ENCODE measurements around the gene NTRK3.

DNA sequence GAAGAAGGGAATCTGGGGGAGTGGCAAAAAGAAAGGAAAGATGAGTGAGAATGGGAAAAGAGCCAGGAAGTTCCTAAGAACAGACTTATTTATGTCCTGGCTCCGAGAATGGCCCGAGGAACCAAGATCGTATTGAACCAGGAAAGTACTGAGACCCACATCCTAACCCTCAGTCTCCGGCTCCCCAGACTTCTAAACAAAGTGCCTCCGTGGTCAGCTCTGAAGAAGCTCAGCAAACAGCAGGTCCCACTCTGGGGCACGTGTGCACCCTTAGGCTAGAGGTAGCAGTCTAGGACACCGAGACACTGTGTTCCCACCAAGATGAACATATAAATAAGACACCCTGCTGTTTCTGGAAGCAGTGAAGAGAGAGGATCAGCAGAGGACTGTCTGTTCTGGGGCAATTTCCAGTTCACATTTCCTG, 307.4 kb downstream of the NTRK3 start:
- TF ChIP-seq EZH2 (IDR thresholded peaks at IDR 0.05; ENCODE audit: borderline replicate concordance, low read depth, low read length, severe bottlenecking): no peak
- TF ChIP-seq, protein P1, sequence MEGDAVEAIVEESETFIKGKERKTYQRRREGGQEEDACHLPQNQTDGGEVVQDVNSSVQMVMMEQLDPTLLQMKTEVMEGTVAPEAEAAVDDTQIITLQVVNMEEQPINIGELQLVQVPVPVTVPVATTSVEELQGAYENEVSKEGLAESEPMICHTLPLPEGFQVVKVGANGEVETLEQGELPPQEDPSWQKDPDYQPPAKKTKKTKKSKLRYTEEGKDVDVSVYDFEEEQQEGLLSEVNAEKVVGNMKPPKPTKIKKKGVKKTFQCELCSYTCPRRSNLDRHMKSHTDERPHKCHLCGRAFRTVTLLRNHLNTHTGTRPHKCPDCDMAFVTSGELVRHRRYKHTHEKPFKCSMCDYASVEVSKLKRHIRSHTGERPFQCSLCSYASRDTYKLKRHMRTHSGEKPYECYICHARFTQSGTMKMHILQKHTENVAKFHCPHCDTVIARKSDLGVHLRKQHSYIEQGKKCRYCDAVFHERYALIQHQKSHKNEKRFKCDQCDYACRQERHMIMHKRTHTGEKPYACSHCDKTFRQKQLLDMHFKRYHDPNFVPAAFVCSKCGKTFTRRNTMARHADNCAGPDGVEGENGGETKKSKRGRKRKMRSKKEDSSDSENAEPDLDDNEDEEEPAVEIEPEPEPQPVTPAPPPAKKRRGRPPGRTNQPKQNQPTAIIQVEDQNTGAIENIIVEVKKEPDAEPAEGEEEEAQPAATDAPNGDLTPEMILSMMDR (IDR thresholded peaks at IDR 0.05; ENCODE audit: borderline replicate concordance, extremely low read depth, low read length, poor library complexity, severe bottlenecking): no peak
